ENCODE measurements around the gene LOXL1.
"Not testable (repeated sequence)": the region's sequence is repeated elsewhere in the genome, so short reads cannot be mapped to it uniquely, and the experiment has no call there.

Gene LOXL1

DNA sequence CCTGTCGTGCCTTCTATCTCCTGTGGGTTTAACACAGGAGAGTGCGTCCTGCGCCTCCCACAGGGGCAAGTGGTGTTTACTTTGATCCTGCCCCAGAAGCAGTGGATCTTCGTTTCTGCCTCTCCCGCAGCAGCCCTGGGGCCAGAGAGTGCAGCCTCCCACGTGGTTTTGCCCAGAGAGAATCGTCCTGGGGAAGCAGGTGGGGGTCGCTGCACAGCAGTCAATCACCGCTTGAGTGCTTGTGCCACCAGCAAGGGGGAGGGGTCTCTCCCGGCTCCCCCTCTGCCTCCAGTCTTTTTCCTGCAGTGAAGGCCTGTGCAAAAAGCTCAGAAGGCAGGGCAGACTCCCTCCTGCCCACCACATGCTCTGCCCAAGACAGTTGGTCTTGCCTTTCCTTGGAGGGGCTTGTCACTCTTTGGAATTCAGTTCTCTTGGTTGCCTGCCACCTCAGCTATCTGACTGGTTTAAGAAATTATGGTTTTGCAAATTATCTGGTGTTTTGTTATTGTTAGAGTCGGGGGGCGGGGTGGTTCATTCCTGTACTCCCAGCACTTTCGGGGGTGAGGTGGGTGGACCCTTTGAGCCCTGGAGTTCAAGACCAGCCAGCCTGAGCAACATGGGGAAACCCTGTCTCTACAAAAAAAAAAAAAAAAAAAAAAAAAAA, 39.0 kb downstream of the LOXL1 start:
- Mint-ChIP-seq H3K36me3 (ENCODE audit: low read depth) (no peaks in the 10 kb centered on the region), H3K4me3 (peak overlapping the region; percentile 34), H3K27ac (peak overlapping the region; percentile 24), H3K4me1 (ENCODE audit: low read depth) (peaks cover 15% of the 10 kb centered on the region), H3K27me3 (peaks cover 3% of the 10 kb centered on the region), H3K9me3 (no peaks in the 10 kb centered on the region)
- intact Hi-C loops (cut with micrococcal nuclease): loop anchor here (2.0 kb wide), 1 partner anchor 68 kb away; no protein-coding TSS in a partner anchor

- H3K4me3 Mint-ChIP-seq: no peak overlapping the region
- H3K27ac Mint-ChIP-seq: no peak overlapping the region
- peaks cover 15% of the 10 kb centered on the region for H3K4me1 Mint-ChIP-seq (ENCODE audit: low read depth)
- H3K9me3 Mint-ChIP-seq: no peaks in the 10 kb centered on the region
- H3K36me3 Mint-ChIP-seq (ENCODE audit: low read depth): no peaks in the 10 kb centered on the region
- intact Hi-C loops (cut with micrococcal nuclease): loop anchor here (2.0 kb wide), 1 partner anchor 69 kb away; no protein-coding TSS in a partner anchor
- H3K27me3 Mint-ChIP-seq: peaks cover 3% of the 10 kb centered on the region
Observed at GRCh38 chr15:73965758-73966113, 39.5 kb downstream of the LOXL1 start.

DNA sequence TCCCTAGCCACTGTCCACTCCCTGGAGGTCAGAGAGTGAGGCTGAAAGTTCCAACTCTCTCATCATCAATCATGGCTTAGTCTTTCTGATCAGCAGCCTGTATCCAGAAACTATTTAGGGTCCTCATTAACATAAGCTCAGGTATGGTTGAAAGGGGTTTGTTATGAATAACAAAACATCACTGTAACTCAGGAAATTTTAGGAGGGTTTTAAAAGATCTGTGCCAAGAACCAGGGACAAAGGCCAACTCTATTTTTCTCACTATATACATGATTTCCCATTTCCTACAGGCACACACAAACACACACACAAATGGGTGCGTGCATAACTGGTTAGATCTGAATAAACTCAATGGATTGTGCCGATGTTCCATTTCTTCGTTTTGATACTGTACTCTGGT, 42.2 kb downstream of the LOXL1 start:
- intact Hi-C loops (cut with micrococcal nuclease): no loop called here
- peaks cover 25% of the 10 kb centered on the region for H3K4me1 Mint-ChIP-seq (ENCODE audit: low read depth)
- no peak overlapping the region for H3K27ac Mint-ChIP-seq
- no peak overlapping the region for H3K4me3 Mint-ChIP-seq
- H3K9me3 Mint-ChIP-seq: no peaks in the 10 kb centered on the region
- H3K27me3 Mint-ChIP-seq: peaks cover 4% of the 10 kb centered on the region
- H3K36me3 Mint-ChIP-seq (ENCODE audit: low read depth): no peaks in the 10 kb centered on the region

DNA sequence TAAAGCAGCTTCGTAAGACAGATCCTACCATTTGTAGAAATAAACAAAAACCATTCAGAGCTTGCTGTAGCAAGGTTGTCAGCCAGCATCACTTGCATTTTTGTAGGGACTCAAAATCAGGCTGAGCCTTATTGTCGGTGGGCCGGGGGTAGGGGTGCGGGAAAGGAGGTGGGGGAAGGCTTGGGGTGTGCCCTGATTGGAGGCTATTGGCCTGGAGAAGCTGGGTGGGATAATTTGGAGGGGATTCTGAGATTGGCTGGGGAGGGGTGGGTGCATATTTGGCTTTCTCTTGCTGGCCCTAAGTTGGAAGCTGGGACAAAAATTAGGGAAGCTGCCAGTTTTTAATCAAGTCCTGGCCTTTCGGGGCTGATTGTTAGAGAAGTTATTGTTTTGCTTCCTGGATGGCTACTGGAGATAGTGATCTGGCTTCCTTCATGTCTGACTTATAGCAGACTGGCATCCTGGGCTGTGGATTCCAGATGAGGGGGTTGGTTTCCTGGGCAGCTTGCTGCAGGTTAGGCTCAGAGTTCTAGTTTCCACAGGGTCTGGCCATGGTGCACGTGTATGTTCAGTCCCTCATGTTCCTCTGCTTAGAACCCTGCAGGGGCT, 43.0 kb downstream of the LOXL1 start:
- peaks cover 25% of the 10 kb centered on the region for H3K4me1 Mint-ChIP-seq (ENCODE audit: low read depth)

GRCh38 chr15:73972984-73973682, 46.9 kb downstream of the LOXL1 start:
- Mint-ChIP-seq H3K9me3 (no peaks in the 10 kb centered on the region), H3K36me3 (ENCODE audit: low read depth) (no peaks in the 10 kb centered on the region), H3K27me3 (peaks cover 17% of the 10 kb centered on the region), H3K4me3 (peak overlapping the region; percentile 52), H3K4me1 (ENCODE audit: low read depth) (peaks cover 23% of the 10 kb centered on the region), H3K27ac (no peak overlapping the region)
- intact Hi-C loops (cut with micrococcal nuclease): loop anchor here (1.0 to 5.0 kb wide), 2 partner anchors 74 to 349 kb away; no protein-coding TSS in a partner anchor

More for the DNA sequence above, 43.0 kb downstream of the LOXL1 start:
- intact Hi-C loops (cut with micrococcal nuclease): no loop called here
- H3K27ac Mint-ChIP-seq: no peak overlapping the region
- no peaks in the 10 kb centered on the region for H3K9me3 Mint-ChIP-seq
- no peak overlapping the region for H3K4me3 Mint-ChIP-seq
- H3K27me3 Mint-ChIP-seq: peaks cover 6% of the 10 kb centered on the region
- no peaks in the 10 kb centered on the region for H3K36me3 Mint-ChIP-seq (ENCODE audit: low read depth)

DNA sequence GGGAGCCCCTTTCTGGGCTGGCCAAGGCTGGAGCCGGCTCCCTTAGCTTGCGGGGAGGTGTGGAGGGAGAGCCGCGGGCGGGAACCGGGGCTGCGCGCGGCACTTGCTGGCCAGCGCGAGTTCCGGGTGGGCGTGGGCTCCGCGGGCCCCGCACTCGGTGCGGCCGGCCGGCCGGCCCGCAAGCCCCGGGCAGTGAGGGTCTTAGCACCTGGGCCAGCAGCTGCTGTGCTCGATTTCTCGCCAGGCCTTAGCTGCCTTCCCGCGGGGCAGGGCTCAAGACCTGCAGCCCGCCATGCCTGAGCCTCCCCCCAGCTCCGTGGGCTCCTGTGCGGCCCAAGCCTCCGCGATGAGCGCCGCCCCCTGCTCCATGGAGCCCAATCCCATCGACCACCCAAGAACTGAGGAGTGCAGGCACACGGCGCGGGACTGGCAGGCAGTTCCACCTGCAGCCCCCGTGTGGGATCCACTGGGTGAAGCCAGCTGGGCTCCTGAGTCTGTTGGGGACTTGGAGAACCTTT, 47.5 kb downstream of the LOXL1 start:
- H3K4me3 Mint-ChIP-seq; H3K36me3 Mint-ChIP-seq (ENCODE audit: low read depth); H3K9me3 Mint-ChIP-seq; H3K27ac Mint-ChIP-seq: not testable (repeated sequence)
- H3K4me1 Mint-ChIP-seq (ENCODE audit: low read depth): peaks cover 23% of the 10 kb centered on the region
- intact Hi-C loops (cut with micrococcal nuclease): loop anchor here (1.0 to 5.0 kb wide), 2 partner anchors 74 to 349 kb away; no protein-coding TSS in a partner anchor
- H3K27me3 Mint-ChIP-seq: peaks cover 17% of the 10 kb centered on the region

DNA sequence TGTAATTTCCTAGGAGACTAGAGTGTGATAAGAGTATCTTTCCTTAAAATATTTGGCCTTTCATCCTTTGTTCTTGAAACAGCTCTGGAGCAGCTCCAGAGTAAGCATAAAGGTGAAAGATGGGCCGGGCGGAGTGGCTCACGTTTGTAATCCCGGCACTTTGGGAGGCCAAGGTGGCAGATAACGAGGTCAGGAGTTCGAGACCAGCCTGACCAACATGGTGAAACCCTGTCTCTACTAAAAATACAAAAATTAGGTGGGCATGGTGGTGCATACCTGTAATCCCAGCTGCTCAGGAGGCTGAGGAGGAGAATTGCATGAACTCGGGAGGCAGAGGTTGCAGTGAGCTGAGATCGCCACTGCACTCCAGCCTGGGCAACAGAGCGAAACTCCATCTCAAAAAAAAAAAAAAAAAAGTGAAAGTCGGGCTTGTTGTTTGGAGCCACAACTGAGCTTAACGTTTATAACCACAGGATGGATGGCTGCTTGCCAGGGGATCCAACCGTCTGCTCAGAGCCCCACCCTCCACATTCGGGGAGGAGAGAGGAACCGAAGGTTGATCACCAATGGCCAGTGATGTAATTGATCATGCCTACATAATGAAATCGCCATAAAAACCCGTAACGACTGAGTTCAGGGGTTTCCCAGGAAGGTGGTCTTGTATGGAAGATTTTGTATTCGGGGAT, 49.3 kb downstream of the LOXL1 start:
- peaks cover 23% of the 10 kb centered on the region for H3K4me1 Mint-ChIP-seq (ENCODE audit: low read depth)
- intact Hi-C loops (cut with micrococcal nuclease); H3K27ac Mint-ChIP-seq: not testable (repeated sequence)

GRCh38 chr15:73978896-73979295, 52.6 kb downstream of the LOXL1 start:
- Mint-ChIP-seq H3K27ac (no peak overlapping the region), H3K36me3 (ENCODE audit: low read depth) (peaks cover 3% of the 10 kb centered on the region), H3K27me3 (peaks cover 14% of the 10 kb centered on the region), H3K4me3 (no peak overlapping the region), H3K4me1 (ENCODE audit: low read depth) (peaks cover 40% of the 10 kb centered on the region), H3K9me3 (no peaks in the 10 kb centered on the region)
- intact Hi-C loops (cut with micrococcal nuclease): no loop called here

More for the DNA sequence above, 49.3 kb downstream of the LOXL1 start:
- H3K36me3 Mint-ChIP-seq (ENCODE audit: low read depth); H3K4me3 Mint-ChIP-seq; H3K9me3 Mint-ChIP-seq: not testable (repeated sequence)
- H3K27me3 Mint-ChIP-seq: peaks cover 17% of the 10 kb centered on the region

GRCh38 chr15:73979636-73980035, 53.4 kb downstream of the LOXL1 start:
- H3K4me3 Mint-ChIP-seq: no peak overlapping the region
- H3K9me3 Mint-ChIP-seq: no peaks in the 10 kb centered on the region
- no peak overlapping the region for H3K27ac Mint-ChIP-seq
- peaks cover 11% of the 10 kb centered on the region for H3K36me3 Mint-ChIP-seq (ENCODE audit: low read depth)
- intact Hi-C loops (cut with micrococcal nuclease): no loop called here
- H3K27me3 Mint-ChIP-seq: peaks cover 11% of the 10 kb centered on the region
- H3K4me1 Mint-ChIP-seq (ENCODE audit: low read depth): peaks cover 46% of the 10 kb centered on the region

- Mint-ChIP-seq H3K4me1 (ENCODE audit: low read depth) (peaks cover 41% of the 10 kb centered on the region), H3K27ac (peak overlapping the region; percentile 68), H3K27me3 (no peaks in the 10 kb centered on the region), H3K9me3 (no peaks in the 10 kb centered on the region), H3K4me3 (no peak overlapping the region), H3K36me3 (ENCODE audit: low read depth) (peaks cover 23% of the 10 kb centered on the region)
- intact Hi-C loops (cut with micrococcal nuclease): no loop called here
Observed at GRCh38 chr15:73981761-73982221, 55.5 kb downstream of the LOXL1 start.

DNA sequence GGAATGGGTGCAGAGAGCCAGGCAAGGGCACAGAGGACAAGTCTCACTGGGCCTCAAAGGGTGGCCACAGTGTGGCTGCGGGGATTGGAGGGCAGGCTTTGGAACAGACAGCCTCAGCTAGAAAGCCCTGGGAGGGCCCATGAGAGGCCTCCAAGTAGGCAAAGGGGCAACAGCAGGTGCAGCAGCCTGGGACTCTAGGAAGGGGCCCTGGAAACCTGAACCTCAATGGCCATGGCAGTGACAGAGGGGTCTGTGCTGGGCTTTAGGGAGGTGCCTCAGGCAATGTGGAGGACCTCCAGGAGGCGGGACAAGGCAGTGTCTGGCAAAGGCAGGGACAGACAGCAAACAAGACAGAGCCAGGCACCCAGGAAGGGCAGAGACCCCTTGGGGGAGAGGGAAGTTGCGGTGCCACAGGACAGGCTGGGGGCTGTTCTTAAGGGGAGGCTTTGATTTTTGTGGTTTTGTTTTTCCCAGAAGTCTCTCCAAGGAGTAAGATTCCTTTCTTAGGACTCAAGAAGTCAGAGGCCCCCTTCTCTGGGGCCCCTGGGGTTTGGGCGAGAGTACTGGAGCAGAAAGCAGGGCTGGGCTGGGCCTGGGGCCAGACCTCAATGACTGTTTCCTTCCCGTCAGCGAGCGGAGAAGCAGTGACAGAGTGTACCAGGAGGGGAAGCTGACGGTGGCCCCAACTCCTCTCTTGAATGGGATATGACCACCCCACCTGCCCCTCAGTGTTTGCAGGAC, 56.1 kb downstream of the LOXL1 start:
- H3K27me3 Mint-ChIP-seq: no peaks in the 10 kb centered on the region
- peak overlapping the region; percentile 68 for H3K27ac Mint-ChIP-seq
- peaks cover 43% of the 10 kb centered on the region for H3K4me1 Mint-ChIP-seq (ENCODE audit: low read depth)
- H3K36me3 Mint-ChIP-seq (ENCODE audit: low read depth): peaks cover 26% of the 10 kb centered on the region
- H3K9me3 Mint-ChIP-seq: no peaks in the 10 kb centered on the region
- no peak overlapping the region for H3K4me3 Mint-ChIP-seq
- intact Hi-C loops (cut with micrococcal nuclease): no loop called here

DNA sequence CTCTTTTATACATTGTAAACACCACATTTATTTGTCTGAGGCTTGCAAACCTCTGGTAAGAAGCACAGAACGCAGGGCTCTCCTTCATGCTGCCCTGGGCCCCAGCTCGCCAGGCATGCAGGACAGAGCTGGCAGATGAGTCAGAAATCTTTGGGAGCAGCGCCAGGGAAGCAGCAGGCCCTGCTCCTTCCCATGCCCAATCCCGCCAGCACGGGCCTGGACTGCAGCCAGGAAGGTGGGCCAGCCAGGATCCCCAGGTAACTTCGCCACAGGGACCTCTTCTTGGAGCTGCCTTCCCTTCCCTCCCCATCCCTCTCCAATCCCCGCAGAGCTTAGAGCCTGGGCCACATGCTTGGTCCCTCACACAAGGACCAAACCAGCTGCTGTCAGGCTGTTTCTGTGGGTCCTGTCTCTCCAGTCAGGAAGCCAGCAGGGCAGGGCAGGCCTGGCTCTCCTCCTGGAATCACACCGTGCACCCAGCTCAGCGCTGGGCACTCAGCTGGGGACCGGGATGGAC, 57.0 kb downstream of the LOXL1 start:
- H3K27ac Mint-ChIP-seq: peak overlapping the region; percentile 68
- no peak overlapping the region for H3K4me3 Mint-ChIP-seq
- no peaks in the 10 kb centered on the region for H3K9me3 Mint-ChIP-seq
- intact Hi-C loops (cut with micrococcal nuclease): no loop called here
- H3K4me1 Mint-ChIP-seq (ENCODE audit: low read depth): peaks cover 48% of the 10 kb centered on the region
- peaks cover 26% of the 10 kb centered on the region for H3K36me3 Mint-ChIP-seq (ENCODE audit: low read depth)
- no peaks in the 10 kb centered on the region for H3K27me3 Mint-ChIP-seq

GRCh38 chr15:73983773-73984172, 57.5 kb downstream of the LOXL1 start:
- Mint-ChIP-seq H3K36me3 (ENCODE audit: low read depth) (peaks cover 26% of the 10 kb centered on the region), H3K27ac (no peak overlapping the region), H3K4me1 (ENCODE audit: low read depth) (peaks cover 53% of the 10 kb centered on the region), H3K9me3 (no peaks in the 10 kb centered on the region), H3K4me3 (no peak overlapping the region), H3K27me3 (no peaks in the 10 kb centered on the region)
- intact Hi-C loops (cut with micrococcal nuclease): no loop called here

Measured in dendritic cell treated with granulocyte-macrophage colony-stimulating factor and Interleukin-4, amounts not matched to agents 40 ng/mL and 50 ng/mL, for 4 days (primary cell).